H9 (cell line): ENCODE data around the gene PARD3. TPM values are rescaled to one million over a fixed set of nuclear protein-coding genes. Genes with fewer than 3 reads are reported as not detected.

ENCODE experiments used
- DNase-seq: peaks from one replicate; pipeline ENCODE4 v3.0.0-alpha.2; 2017
- H2AFZ ChIP-seq: one replicate; pipeline ENCODE4 v1.6.1; 2013; ENCODE audit warnings: mild to moderate bottlenecking, low read length, control low read depth, moderate library complexity
- H2AK5ac ChIP-seq: 2 replicates; pipeline ENCODE4 v1.6.1; 2013; ENCODE audit warnings: low read length, control low read depth, mixed read lengths; ENCODE audit not compliant: insufficient read length
- H2BK120ac ChIP-seq: one replicate; pipeline ENCODE4 v1.6.1; 2013; ENCODE audit warnings: low read depth, mild to moderate bottlenecking, low read length, control low read depth, inconsistent platforms; ENCODE audit not compliant: poor library complexity, severe bottlenecking
- H2BK12ac ChIP-seq: 2 replicates; pipeline ENCODE4 v1.6.1; 2013; ENCODE audit warnings: low read length, control low read depth, mixed read lengths, low read depth; ENCODE audit not compliant: insufficient read length
- H2BK15ac ChIP-seq: 2 replicates; pipeline ENCODE4 v1.6.1; 2013; ENCODE audit warnings: low read depth, low read length, control low read depth
- H2BK20ac ChIP-seq: one replicate; pipeline ENCODE4 v1.6.1; 2013; ENCODE audit warnings: low read depth, mild to moderate bottlenecking, low read length, control low read depth, inconsistent platforms; ENCODE audit not compliant: poor library complexity, severe bottlenecking
- H2BK5ac ChIP-seq: 2 replicates; pipeline ENCODE4 v1.6.1; 2013; ENCODE audit warnings: low read length, control low read depth, mixed read lengths; ENCODE audit not compliant: insufficient read length
- H3K14ac ChIP-seq: 2 replicates; pipeline ENCODE4 v1.6.1; 2013; ENCODE audit warnings: low read length, control low read depth; ENCODE audit not compliant: insufficient read depth
- H3K18ac ChIP-seq: 2 replicates; pipeline ENCODE4 v1.6.1; 2013; ENCODE audit warnings: low read depth, mild to moderate bottlenecking, mixed read lengths, low read length, control low read depth; ENCODE audit not compliant: insufficient read length
- H3K23ac ChIP-seq: 2 replicates; pipeline ENCODE4 v1.6.1; 2013; ENCODE audit warnings: low read length, control low read depth, mixed read lengths, low read depth; ENCODE audit not compliant: insufficient read length
- H3K23me2 ChIP-seq: 2 replicates; pipeline ENCODE4 v1.6.1; 2013; ENCODE audit warnings: low read depth, mild to moderate bottlenecking, mixed read lengths, low read length, control low read depth; ENCODE audit not compliant: insufficient read length, poor library complexity, severe bottlenecking
- H3K27ac ChIP-seq: 2 replicates; pipeline ENCODE4 v1.5.1; 2013; ENCODE audit warnings: low read length, control low read depth, mixed read lengths, low read depth; ENCODE audit not compliant: insufficient read length
- H3K27me3 ChIP-seq: 2 replicates; pipeline ENCODE4 v1.6.1; 2013; ENCODE audit warnings: low read length, control low read depth, inconsistent platforms; ENCODE audit not compliant: insufficient read depth
- H3K4ac ChIP-seq: 2 replicates; pipeline ENCODE4 v1.6.1; 2013; ENCODE audit warnings: low read depth, mild to moderate bottlenecking, control low read depth, inconsistent platforms, low read length, moderate library complexity
- H3K4me1 ChIP-seq: 2 replicates; pipeline ENCODE4 v1.6.1; 2013; ENCODE audit warnings: low read length, control low read depth, inconsistent platforms; ENCODE audit not compliant: insufficient read depth
- H3K4me2 ChIP-seq: 2 replicates; pipeline ENCODE4 v1.6.1; 2013; ENCODE audit warnings: low read length, control low read depth, mixed read lengths; ENCODE audit not compliant: insufficient read length, insufficient read depth
- H3K56ac ChIP-seq: 2 replicates; pipeline ENCODE4 v1.6.1; 2013; ENCODE audit warnings: low read depth, mild to moderate bottlenecking, mixed read lengths, low read length, control low read depth; ENCODE audit not compliant: insufficient read length
- H3K79me1 ChIP-seq: 2 replicates; pipeline ENCODE4 v1.6.1; 2013; ENCODE audit warnings: low read depth, mild to moderate bottlenecking, moderate library complexity, low read length, control low read depth, inconsistent platforms; ENCODE audit not compliant: insufficient read depth, poor library complexity, severe bottlenecking
- H3K79me2 ChIP-seq: 2 replicates; pipeline ENCODE4 v1.6.1; 2013; ENCODE audit warnings: low read length, control low read depth, inconsistent platforms; ENCODE audit not compliant: insufficient read depth
- H3K9ac ChIP-seq: 2 replicates; pipeline ENCODE4 v1.6.1; 2013; ENCODE audit warnings: low read length, control low read depth, mixed read lengths; ENCODE audit not compliant: insufficient read length; ENCODE audit errors: extremely low read depth
- H3K9me3 ChIP-seq: one replicate; pipeline ENCODE4 v1.6.1; 2013; ENCODE audit warnings: low read depth, low read length, inconsistent platforms; ENCODE audit not compliant: control insufficient read depth
- H3T11ph ChIP-seq: one replicate; pipeline ENCODE4 v1.6.1; 2013; ENCODE audit warnings: mild to moderate bottlenecking, low read length, control low read depth, inconsistent platforms
- H4K20me1 ChIP-seq: one replicate; pipeline ENCODE4 v1.6.1; 2013; ENCODE audit not compliant: control insufficient read depth, insufficient read length, insufficient read depth
- H4K5ac ChIP-seq: 2 replicates; pipeline ENCODE4 v1.6.1; 2013; ENCODE audit warnings: low read depth, mild to moderate bottlenecking, mixed read lengths, low read length, control low read depth; ENCODE audit not compliant: insufficient read length
- H4K8ac ChIP-seq: replicated peaks from 2 replicates; pipeline ENCODE4 v1.6.1; 2013; ENCODE audit warnings: low read length, control low read depth, mixed read lengths, low read depth; ENCODE audit not compliant: insufficient read length
- H4K91ac ChIP-seq: 2 replicates; pipeline ENCODE4 v1.6.1; 2013; ENCODE audit warnings: low read depth, mild to moderate bottlenecking, moderate library complexity, mixed read lengths, low read length, control low read depth; ENCODE audit not compliant: insufficient read length
- H3K27ac Mint-ChIP-seq, 3 experiments: 2 replicates in 2 of 3; 3 replicates in 1 of 3; pipeline ENCODE4 v1.8.0; 2020 to 2021; ENCODE audit warnings: mixed read lengths in 3 of 3, mild to moderate bottlenecking in 1 of 3, moderate library complexity in 1 of 3
- H3K27me3 Mint-ChIP-seq: 2 replicates; pipeline ENCODE4 v1.8.0; 2021; ENCODE audit warnings: low read depth, mild to moderate bottlenecking, moderate library complexity, mixed read lengths
- H3K36me3 Mint-ChIP-seq, 3 experiments: 2 replicates in 2 of 3; 3 replicates in 1 of 3; pipeline ENCODE4 v1.8.0; 2020 to 2021; ENCODE audit warnings: low read depth in 3 of 3, mixed read lengths in 3 of 3; ENCODE audit not compliant: insufficient read depth in 1 of 3
- H3K4me1 Mint-ChIP-seq, 2 experiments: 2 replicates each; pipeline ENCODE4 v1.8.0; 2020; ENCODE audit warnings: mixed read lengths in 2 of 2
- H3K4me3 Mint-ChIP-seq, 2 experiments: 2 replicates in 1 of 2; 3 replicates in 1 of 2; pipeline ENCODE4 v1.8.0; 2020 to 2021; ENCODE audit warnings: mild to moderate bottlenecking in 2 of 2, mixed read lengths in 2 of 2, moderate library complexity in 1 of 2
- H3K9me3 Mint-ChIP-seq, 2 experiments: 2 replicates in 1 of 2; 3 replicates in 1 of 2; pipeline ENCODE4 v1.8.0; 2020; ENCODE audit warnings: mild to moderate bottlenecking in 2 of 2, mixed read lengths in 2 of 2, moderate library complexity in 1 of 2
- WGBS: extraction: QIAGEN DNeasy Blood & Tissue Kit; methylation state at CpG from one replicate; pipeline ENCODE4 v1.1.7; 2013; ENCODE audit warnings: missing lambda C conversion rate, low lambda C conversion rate, mixed read lengths; ENCODE audit not compliant: insufficient read length; ENCODE audit errors: extremely low coverage; 5-methylcytosine and 5-hydroxymethylcytosine counted together
- total RNA-seq: library from RNA; stranded (reverse); gene quantifications from 2 replicates; pipeline ENCODE4 v1.2.1, GENCODE V29; 2021
- TF ChIP-seq, protein P1 (sequence below): fragments of 200-600 bp; sonication (generic); conservative IDR thresholded peaks from 3 replicates; pipeline ENCODE4 v1.8.0; 2021; ENCODE audit warnings: antibody characterized with exemption, mild to moderate bottlenecking

PARD3 gene
- total RNA-seq, 1 experiment from 2014 or later, result 44.7 TPM

DNA sequence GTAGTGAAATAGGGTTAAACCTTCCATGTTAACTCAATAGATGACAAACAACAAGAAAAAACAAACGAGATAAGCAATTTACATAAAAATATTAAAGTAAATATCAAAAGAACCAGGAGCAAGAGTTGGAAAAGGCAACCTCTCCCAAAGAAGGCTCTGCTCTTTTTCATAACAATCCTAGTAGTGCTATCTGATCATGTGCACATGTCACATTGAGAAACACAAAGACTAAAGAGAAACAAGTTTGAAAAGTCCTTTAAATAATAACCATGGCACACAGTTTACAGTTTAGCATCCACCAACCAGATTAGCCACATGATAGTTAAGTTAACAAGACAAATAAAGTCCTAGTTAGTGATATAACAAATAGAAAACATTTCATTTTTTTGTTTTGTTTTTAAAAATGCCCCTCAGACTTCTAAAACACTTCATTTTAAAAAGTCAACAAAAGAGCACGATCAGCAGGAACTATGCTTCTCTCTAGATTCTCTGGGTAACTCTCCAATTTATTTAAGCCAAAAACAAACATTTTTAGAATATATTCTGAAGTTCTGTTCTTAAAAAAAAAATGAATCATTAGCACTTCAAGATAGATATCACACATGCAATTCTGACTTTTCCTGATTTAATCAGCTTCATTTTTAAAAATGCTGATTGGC, 110.4 kb downstream of the PARD3 start:
- H3K4me1 Mint-ChIP-seq, result peaks cover 34 to 41% of the 10 kb centered on the region in 2 experiments
- peaks cover 17% of the 10 kb centered on the region; the same call in 1 of the 2 replicates for H3K79me2 ChIP-seq
- no peak overlapping the region for H2BK120ac ChIP-seq

More for the DNA sequence above, 110.4 kb downstream of the PARD3 start:
- Histone ChIP-seq H3K9ac (no peak overlapping the region), H3K79me1 (peaks cover 8% of the 10 kb centered on the region), H3K18ac (no peak overlapping the region), H3K4ac (no peak overlapping the region), H2AFZ (no peak overlapping the region), H3K4me2 (no peak overlapping the region), H3K27me3 (no peaks in the 10 kb centered on the region), H3K9me3 (no peaks in the 10 kb centered on the region), H2BK12ac (no peak overlapping the region), H3T11ph (no peak overlapping the region), H2BK20ac (no peak overlapping the region), H2BK15ac (no peak overlapping the region), H3K27ac (no peak overlapping the region), H4K5ac (no peak overlapping the region), H3K23me2 (no peaks in the 10 kb centered on the region), H3K23ac (no peak overlapping the region), H3K14ac (no peak overlapping the region), H2AK5ac (no peak overlapping the region), H3K56ac (no peak overlapping the region), H3K4me1 (no peaks in the 10 kb centered on the region; the same call in 1 of the 2 replicates), H4K8ac (no peak overlapping the region), H4K20me1 (no peaks in the 10 kb centered on the region), H2BK5ac (no peak overlapping the region), H4K91ac (no peak overlapping the region)
- DNase-seq, result no peak
- TF ChIP-seq, protein P1, sequence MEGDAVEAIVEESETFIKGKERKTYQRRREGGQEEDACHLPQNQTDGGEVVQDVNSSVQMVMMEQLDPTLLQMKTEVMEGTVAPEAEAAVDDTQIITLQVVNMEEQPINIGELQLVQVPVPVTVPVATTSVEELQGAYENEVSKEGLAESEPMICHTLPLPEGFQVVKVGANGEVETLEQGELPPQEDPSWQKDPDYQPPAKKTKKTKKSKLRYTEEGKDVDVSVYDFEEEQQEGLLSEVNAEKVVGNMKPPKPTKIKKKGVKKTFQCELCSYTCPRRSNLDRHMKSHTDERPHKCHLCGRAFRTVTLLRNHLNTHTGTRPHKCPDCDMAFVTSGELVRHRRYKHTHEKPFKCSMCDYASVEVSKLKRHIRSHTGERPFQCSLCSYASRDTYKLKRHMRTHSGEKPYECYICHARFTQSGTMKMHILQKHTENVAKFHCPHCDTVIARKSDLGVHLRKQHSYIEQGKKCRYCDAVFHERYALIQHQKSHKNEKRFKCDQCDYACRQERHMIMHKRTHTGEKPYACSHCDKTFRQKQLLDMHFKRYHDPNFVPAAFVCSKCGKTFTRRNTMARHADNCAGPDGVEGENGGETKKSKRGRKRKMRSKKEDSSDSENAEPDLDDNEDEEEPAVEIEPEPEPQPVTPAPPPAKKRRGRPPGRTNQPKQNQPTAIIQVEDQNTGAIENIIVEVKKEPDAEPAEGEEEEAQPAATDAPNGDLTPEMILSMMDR, result no peak
- H3K27ac Mint-ChIP-seq, result 0 out of 7 replicates have a peak overlapping the region, but pooled peaks of 1 of the 3 experiments have one; percentile 20
- no CpG with 5 or more reads among the region's 2 CpGs for WGBS
- H3K36me3 Mint-ChIP-seq, result no peaks in the 10 kb centered on the region
- H3K4me3 Mint-ChIP-seq, result no peak overlapping the region
- H3K9me3 Mint-ChIP-seq, result no peaks in the 10 kb centered on the region; a peak in 1 of 5 replicates
- H3K27me3 Mint-ChIP-seq, result no peaks in the 10 kb centered on the region
